SH-SY5Y (cell line): ENCODE results near the gene ZSCAN23.

Experiments
- GATA2 ChIP-seq: IDR thresholded peaks from 2 replicates; pipeline ENCODE4 v1.6.1; 2011; ENCODE audit warnings: mild to moderate bottlenecking, low read depth, low read length
- GATA3 ChIP-seq: IDR thresholded peaks from 2 replicates; pipeline ENCODE4 v1.6.1; 2011; ENCODE audit warnings: low read depth, mild to moderate bottlenecking, low read length, moderate library complexity

DNA sequence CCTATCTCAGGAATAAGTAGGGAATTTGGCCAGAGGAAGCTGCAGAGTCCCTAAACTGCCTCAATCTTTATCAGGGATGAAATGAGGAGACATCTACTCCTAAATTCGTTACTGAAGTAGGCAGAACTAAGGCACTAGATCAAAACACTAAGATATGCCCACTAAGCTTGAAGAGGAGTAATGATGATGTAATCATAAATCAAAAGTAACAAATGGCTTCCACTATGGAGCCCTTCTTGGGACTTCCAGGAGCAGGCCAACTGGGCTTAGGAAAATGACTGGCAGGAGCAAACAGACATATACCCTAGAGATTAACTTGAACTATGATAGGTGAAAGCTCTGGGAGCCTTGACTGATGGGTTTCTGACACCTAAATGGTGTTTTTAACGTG lies 59.2 kb downstream of the ZSCAN23 start:
- no peak for TF ChIP-seq GATA2
- no peak for TF ChIP-seq GATA3
